Measurements from ENCODE around the gene TMEM259. TPM values are rescaled to one million over a fixed set of nuclear protein-coding genes. Genes with fewer than 3 reads are reported as not detected.

The TMEM259 gene
- total RNA-seq, 1 experiment from 2014 or later: 202 TPM

GRCh38 chr19:1004803-1005664, 15.9 kb downstream of the TMEM259 start (continued):
- TF ChIP-seq POLR2A (IDR thresholded peaks at IDR 0.05; ENCODE audit: borderline replicate concordance, extremely low read depth, insufficient read depth, insufficient read length): no peak
- TF ChIP-seq ZFX (IDR thresholded peaks at IDR 0.05): no peak
- no peak for TF ChIP-seq YY1 (IDR thresholded peaks at IDR 0.05; ENCODE audit: extremely low read depth, insufficient replicate concordance, low read depth, low read length)
- TF ChIP-seq EGR1 (IDR thresholded peaks at IDR 0.05; ENCODE audit: low read depth): no peak
- no peak for TF ChIP-seq ATF3 (IDR thresholded peaks at IDR 0.05)
- TF ChIP-seq EZH2 (IDR thresholded peaks at IDR 0.05): no peak

GRCh38 chr19:1004204-1004802, 16.6 kb downstream of the TMEM259 start:
- Histone ChIP-seq H3K4me3 (replicated peaks in 1 of 2; ENCODE audit: low read depth in 1 of 2, low read length in 2 of 2) (no peak overlapping the region), H3K27me3 (ENCODE audit: insufficient read depth, low read length) (no peaks in the 10 kb centered on the region), H3K4me1 (ENCODE audit: control insufficient read depth in 1 of 2, insufficient read depth in 2 of 2, low read length in 2 of 2) (peaks cover 3 to 10% of the 10 kb centered on the region in 2 experiments; a peak in 2 of 4 replicates), H2AFZ (ENCODE audit: low read depth, low read length, poor library complexity, severe bottlenecking) (no peak overlapping the region), H3K9me2 (ENCODE audit: insufficient read depth) (no peaks in the 10 kb centered on the region), H3K79me2 (ENCODE audit: insufficient read depth, low read length) (no peaks in the 10 kb centered on the region), H3K9me3 (ENCODE audit: control insufficient read depth in 1 of 2, insufficient read depth in 1 of 2, low read depth in 1 of 2, low read length in 2 of 2) (no peaks in the 10 kb centered on the region), H3K36me3 (ENCODE audit: control insufficient read depth in 1 of 2, insufficient read depth in 2 of 2, low read length in 2 of 2) (no peaks in the 10 kb centered on the region), H4K20me1 (ENCODE audit: insufficient read depth) (no peaks in the 10 kb centered on the region), H3K9ac (ENCODE audit: low read length) (no peak overlapping the region), H3K4me2 (ENCODE audit: low read length) (no peak overlapping the region), H3K27ac (ENCODE audit: low read depth, low read length) (no peak overlapping the region)
- DNase-seq (ENCODE audit: low read depth, low spot score) (no peak), ATAC-seq (no peak)
- ChIA-PET CTCF (no interaction called here), POLR2A (no interaction called here), RAD21 (ENCODE audit: low non-redundant PET in 1 of 2, low total read pairs in 2 of 2, uncharacterized antibody in 2 of 2, unreplicated experiment in 2 of 2) (no interaction called here)
- intact Hi-C loops (cut with micrococcal nuclease): no loop called here
- no TSS peak for BruUV-seq (replicated peaks)
- no peak for TF ChIP-seq EGR1 (IDR thresholded peaks at IDR 0.05; ENCODE audit: low read depth)
- no peak for TF ChIP-seq POLR2A (IDR thresholded peaks at IDR 0.05; ENCODE audit: borderline replicate concordance, extremely low read depth, insufficient read depth, insufficient read length)

All from HCT116 (cell line).